ENCODE data around the gene HLA-DQA1. TPM values are rescaled to one million over a fixed set of nuclear protein-coding genes. Genes with fewer than 3 reads are reported as not detected.

Gene HLA-DQA1
- total RNA-seq, 1 donor from 2014 or later = 628 TPM

DNA sequence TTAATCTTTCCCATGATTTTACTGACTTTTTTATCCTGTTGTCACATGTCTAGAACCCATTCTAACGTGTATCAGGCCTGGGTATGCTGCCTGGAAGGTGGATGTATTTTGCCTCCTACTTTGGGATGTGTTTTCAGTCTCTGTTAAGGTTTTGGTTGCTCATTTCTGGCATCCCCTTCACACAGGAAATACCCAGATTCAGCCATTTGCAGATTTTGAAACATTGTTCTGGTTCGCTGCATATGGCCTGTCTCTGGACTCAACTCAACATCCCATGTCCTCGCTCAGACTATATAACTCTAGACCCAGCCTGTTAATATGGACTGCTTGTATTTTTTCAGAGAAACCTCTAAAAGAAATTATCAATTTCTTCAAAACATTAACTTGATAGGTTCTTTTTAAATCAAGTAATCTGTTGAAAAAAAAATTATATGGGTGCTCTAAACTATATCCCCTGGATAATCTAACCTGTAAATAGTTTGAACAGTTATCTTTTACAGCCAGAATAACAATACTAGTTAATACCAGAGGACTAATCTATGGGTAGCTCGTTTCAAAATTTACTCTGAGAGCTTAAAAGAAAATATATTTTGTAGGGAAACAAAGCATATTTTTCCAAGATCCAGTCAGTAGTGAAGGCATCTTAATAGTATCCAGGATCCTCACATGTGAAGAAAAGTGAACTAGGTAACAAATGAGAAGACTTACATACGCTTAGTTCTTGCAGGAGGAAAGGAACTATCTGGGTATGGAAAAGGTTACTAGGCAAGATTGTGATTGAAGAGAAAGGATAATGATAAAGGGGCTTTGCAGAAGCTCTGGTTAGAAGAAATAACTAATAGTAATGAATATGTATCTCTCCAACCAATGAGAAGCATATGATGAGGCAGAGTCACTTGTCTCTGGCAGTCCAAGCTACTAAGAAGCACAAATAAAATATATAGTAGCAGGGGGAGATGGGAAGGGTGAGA, 52.6 kb downstream of the HLA-DQA1 start:
- CTCF ChIA-PET = interaction anchor here (0.7 to 2.3 kb wide), 10 partner anchors 11 to 276 kb away, joined by 3 to 15 read pairs (median 4); partner anchors contain the start of gene HLA-DQB1
- peak; percentile 71 for ATAC-seq (ENCODE audit: low read depth)
- H3K4me1 Mint-ChIP-seq = peaks cover 59% of the 10 kb centered on the region
- TF ChIP-seq, protein P1, sequence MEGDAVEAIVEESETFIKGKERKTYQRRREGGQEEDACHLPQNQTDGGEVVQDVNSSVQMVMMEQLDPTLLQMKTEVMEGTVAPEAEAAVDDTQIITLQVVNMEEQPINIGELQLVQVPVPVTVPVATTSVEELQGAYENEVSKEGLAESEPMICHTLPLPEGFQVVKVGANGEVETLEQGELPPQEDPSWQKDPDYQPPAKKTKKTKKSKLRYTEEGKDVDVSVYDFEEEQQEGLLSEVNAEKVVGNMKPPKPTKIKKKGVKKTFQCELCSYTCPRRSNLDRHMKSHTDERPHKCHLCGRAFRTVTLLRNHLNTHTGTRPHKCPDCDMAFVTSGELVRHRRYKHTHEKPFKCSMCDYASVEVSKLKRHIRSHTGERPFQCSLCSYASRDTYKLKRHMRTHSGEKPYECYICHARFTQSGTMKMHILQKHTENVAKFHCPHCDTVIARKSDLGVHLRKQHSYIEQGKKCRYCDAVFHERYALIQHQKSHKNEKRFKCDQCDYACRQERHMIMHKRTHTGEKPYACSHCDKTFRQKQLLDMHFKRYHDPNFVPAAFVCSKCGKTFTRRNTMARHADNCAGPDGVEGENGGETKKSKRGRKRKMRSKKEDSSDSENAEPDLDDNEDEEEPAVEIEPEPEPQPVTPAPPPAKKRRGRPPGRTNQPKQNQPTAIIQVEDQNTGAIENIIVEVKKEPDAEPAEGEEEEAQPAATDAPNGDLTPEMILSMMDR (IDR thresholded peaks at IDR 0.05) = no peak
- H3K9me3 Mint-ChIP-seq = peaks cover 3% of the 10 kb centered on the region
- POLR2A ChIA-PET = interaction anchor here (0.7 to 8.4 kb wide), 34 partner anchors 11 to 280 kb away, joined by 3 to 387 read pairs (median 5); partner anchors contain the start of genes HLA-DQA1, HLA-DQB1, HLA-DRA and HLA-DRB1
- H3K27me3 Mint-ChIP-seq = no peaks in the 10 kb centered on the region
- peak overlapping the region; percentile 94 for H3K27ac Mint-ChIP-seq
- intact Hi-C loops (cut with micrococcal nuclease) = loop anchor here (1.0 to 5.0 kb wide), 2 partner anchors 22 to 33 kb away; no protein-coding TSS in a partner anchor
- no peaks in the 10 kb centered on the region for H3K36me3 Mint-ChIP-seq (ENCODE audit: low read depth)
- H3K4me3 Mint-ChIP-seq = peak overlapping the region; percentile 68
- DNase-seq = no peak

DNA sequence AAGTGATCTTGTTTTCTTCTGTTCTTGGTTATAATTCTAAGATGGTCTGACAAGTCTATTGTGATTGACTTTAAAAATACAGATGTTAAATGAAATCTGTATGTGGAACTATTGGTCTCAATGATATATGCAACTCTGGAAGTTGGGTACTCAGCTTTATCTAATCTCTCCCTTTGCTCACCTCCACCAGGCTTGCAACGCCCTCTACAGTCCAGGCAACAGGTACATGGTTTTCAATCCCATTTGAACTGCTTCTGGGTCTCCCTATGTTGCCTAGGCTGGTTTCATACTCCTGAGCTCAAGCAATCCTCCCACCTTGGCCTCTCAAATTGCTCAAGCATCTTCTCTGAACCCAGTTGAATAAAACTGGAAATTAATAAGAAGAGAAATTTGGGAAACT, 54.8 kb downstream of the HLA-DQA1 start:
- POLR2A ChIA-PET = interaction anchor here (0.6 to 8.4 kb wide), 19 partner anchors 9 to 516 kb away, joined by 3 to 387 read pairs (median 5); partner anchors contain the start of genes HLA-DQA1, HLA-DQB1, HLA-DRA and HLA-DRB5
- peak overlapping the region; percentile 85 for H3K27ac Mint-ChIP-seq
- ATAC-seq (ENCODE audit: low read depth) = peak; percentile 49
- no peaks in the 10 kb centered on the region for H3K27me3 Mint-ChIP-seq
- H3K36me3 Mint-ChIP-seq (ENCODE audit: low read depth) = no peaks in the 10 kb centered on the region
- peak overlapping the region; percentile 3 for H3K4me3 Mint-ChIP-seq
- peaks cover 8% of the 10 kb centered on the region for H3K9me3 Mint-ChIP-seq
- no peak for DNase-seq
- CTCF ChIA-PET = interaction anchor here (0.6 to 1.4 kb wide), 21 partner anchors 9 to 278 kb away, joined by 3 to 26 read pairs (median 4); partner anchors contain the start of genes HLA-DQA1 and HLA-DQB1
- TF ChIP-seq, protein P1 (IDR thresholded peaks at IDR 0.05) = no peak
- intact Hi-C loops (cut with micrococcal nuclease) = loop anchor here (1.0 to 5.0 kb wide), 4 partner anchors 35 to 260 kb away; no protein-coding TSS in a partner anchor
- peaks cover 54% of the 10 kb centered on the region for H3K4me1 Mint-ChIP-seq

Other genes starting within 250 kb of the HLA-DQA1 start
- gene BTNL2, start 230.2 kb upstream of the HLA-DQA1 start, total RNA-seq = not detected in 2 replicates
- 2,835 and 3,035 TPM in 2 replicates for gene HLA-DRA, start 197.5 kb upstream of the HLA-DQA1 start, total RNA-seq
- 196 and 199 TPM in 2 replicates for gene HLA-DRB5, start 107.1 kb upstream of the HLA-DQA1 start, total RNA-seq
- 621 and 630 TPM in 2 replicates for gene HLA-DRB1, start 47.6 kb upstream of the HLA-DQA1 start, total RNA-seq
- gene HLA-DQB1, start 29.3 kb downstream of the HLA-DQA1 start, total RNA-seq = 262 and 310 TPM in 2 replicates
- gene HLA-DQA2, start 104.0 kb downstream of the HLA-DQA1 start, total RNA-seq = 231 and 237 TPM in 2 replicates
- 95.7 and 107 TPM in 2 replicates for gene HLA-DQB2, start 126.1 kb downstream of the HLA-DQA1 start, total RNA-seq
- gene HLA-DOB, start 179.6 kb downstream of the HLA-DQA1 start, total RNA-seq = 95.6 and 101 TPM in 2 replicates
- 141 and 172 TPM in 2 replicates for gene TAP2, start 201.3 kb downstream of the HLA-DQA1 start, total RNA-seq
- gene PSMB8, start 206.6 kb downstream of the HLA-DQA1 start, total RNA-seq = 182 and 194 TPM in 2 replicates
- 148 and 151 TPM in 2 replicates for gene TAP1, start 216.3 kb downstream of the HLA-DQA1 start, total RNA-seq
- gene PSMB9, start 216.8 kb downstream of the HLA-DQA1 start, total RNA-seq = 198 and 223 TPM in 2 replicates